Natural killer cell (primary cell): Measurements from ENCODE around the gene C4orf50. TPM values are rescaled to one million over a fixed set of nuclear protein-coding genes. Genes with fewer than 3 reads are reported as not detected.

Experiments
- ATAC-seq, 3 donors: fragments of 150-1000 bp in 2 of 3; fragments of 200-7000 bp in 1 of 3; cut with Tn5 transposase; 1 replicate in 1 of 3; 2 replicates in 2 of 3; pipeline ENCODE4 v1.10.0; 2021; ENCODE audit warnings: mild to moderate bottlenecking in 2 of 3, moderate library complexity in 2 of 3
- DNase-seq, 2 donors: peaks; one replicate each; pipeline versions ENCODE4 v3.0.0 to v3.0.0-alpha.2; 2013 to 2021; ENCODE audit warnings: mixed read lengths in 1 of 2
- H3K27ac ChIP-seq: one replicate; pipeline ENCODE4 v1.5.1; 2013; ENCODE audit warnings: mild to moderate bottlenecking, low read length
- H3K27me3 ChIP-seq: one replicate; pipeline ENCODE4 v1.6.1; 2013; ENCODE audit warnings: low read length; ENCODE audit not compliant: control insufficient read depth, insufficient read depth
- H3K36me3 ChIP-seq: one replicate; pipeline ENCODE4 v1.6.1; 2013; ENCODE audit warnings: low read length; ENCODE audit not compliant: control insufficient read depth, insufficient read depth
- H3K4me1 ChIP-seq: one replicate; pipeline ENCODE4 v1.6.1; 2013; ENCODE audit warnings: low read length; ENCODE audit not compliant: control insufficient read depth, insufficient read depth
- H3K4me3 ChIP-seq: one replicate; pipeline ENCODE4 v1.5.1; 2013; ENCODE audit warnings: low read length
- H3K9me3 ChIP-seq: one replicate; pipeline ENCODE4 v1.6.1; 2013; ENCODE audit warnings: low read length; ENCODE audit not compliant: control insufficient read depth, insufficient read depth
- H3K27ac Mint-ChIP-seq, 2 donors: one replicate each; pipeline ENCODE4 v1.8.0; 2022; ENCODE audit warnings: mild to moderate bottlenecking in 2 of 2, mixed read lengths in 2 of 2, moderate library complexity in 1 of 2
- H3K27me3 Mint-ChIP-seq, 2 donors: one replicate each; pipeline ENCODE4 v1.8.0; 2022; ENCODE audit warnings: low read depth in 2 of 2, mixed read lengths in 2 of 2
- H3K36me3 Mint-ChIP-seq: one replicate; pipeline ENCODE4 v1.8.0; 2022; ENCODE audit warnings: mixed read lengths
- H3K4me1 Mint-ChIP-seq, 2 donors: one replicate each; pipeline ENCODE4 v1.8.0; 2022; ENCODE audit warnings: mixed read lengths in 2 of 2
- H3K4me3 Mint-ChIP-seq: one replicate; pipeline ENCODE4 v1.8.0; 2022; ENCODE audit warnings: mild to moderate bottlenecking, moderate library complexity, mixed read lengths
- H3K9me3 Mint-ChIP-seq, 2 donors: one replicate each; pipeline ENCODE4 v1.8.0; 2022; ENCODE audit warnings: mixed read lengths in 2 of 2
- WGBS: methylation state at CpG from one replicate; pipeline ENCODE4 v1.1.7; 2013; ENCODE audit warnings: missing lambda C conversion rate; ENCODE audit not compliant: insufficient coverage; 5-methylcytosine and 5-hydroxymethylcytosine counted together
- intact Hi-C: fragments of 100-400 bp; cut with micrococcal nuclease; formaldehyde crosslinking; loops from one replicate; pipeline ENCODE4 v1.14.2; 2022
- total RNA-seq, 4 donors: library from RNA; stranded (reverse); fragments of 120-200 nt in 1 of 4; gene quantifications; one replicate each; pipeline versions ENCODE4 v1.2.3 to v1.2.4, GENCODE V29; 2013 to 2022
- TF ChIP-seq, protein P1 (sequence below): fragments of 200-600 bp; IDR thresholded peaks from one replicate; pipeline ENCODE4 v1.8.0; 2022; ENCODE audit warnings: antibody characterized with exemption

The C4orf50 gene
- total RNA-seq, 3 donors from 2014 or later (not counting 1 experiment from before 2014, with no cell fraction given) = 0.63 to 2.7 (median 1.8) TPM

DNA sequence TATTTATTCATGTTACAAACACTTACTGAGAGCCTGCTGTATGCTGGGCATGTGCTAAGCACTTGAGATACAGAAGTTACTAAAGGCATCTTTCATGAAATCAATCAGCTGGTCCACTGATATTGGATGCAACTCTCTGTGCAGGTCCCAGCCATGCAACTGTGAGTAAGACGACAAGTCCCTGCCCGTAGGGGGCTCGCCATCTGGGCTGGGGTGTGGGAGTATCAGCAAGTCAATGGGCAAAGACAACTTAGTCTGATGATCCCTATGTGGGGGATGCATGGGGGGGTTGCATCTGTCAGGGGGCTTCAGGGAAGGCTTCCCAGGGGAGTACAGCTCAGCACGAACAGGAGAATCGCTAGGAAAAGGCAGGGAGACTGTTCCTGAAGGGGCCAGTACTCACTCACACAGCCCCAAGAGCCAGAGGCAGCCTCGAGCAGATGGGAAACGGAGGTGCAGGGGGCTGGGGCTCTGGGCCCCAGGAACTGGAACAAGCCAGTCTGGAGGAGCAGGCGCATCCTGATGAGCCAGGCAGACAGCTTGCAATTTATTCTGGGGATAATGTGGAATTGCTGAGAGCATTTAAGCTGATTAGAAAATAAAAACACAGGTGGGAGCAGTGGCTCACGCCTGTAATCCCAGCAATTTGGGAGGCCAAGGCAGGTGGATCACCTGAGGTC is 165.6 kb downstream of the C4orf50 start:
- H3K27ac ChIP-seq = no peak overlapping the region
- Mint-ChIP-seq H3K36me3 (no peaks in the 10 kb centered on the region), H3K4me1 (no peaks in the 10 kb centered on the region), H3K4me3 (no peak overlapping the region), H3K27ac (no peak overlapping the region), H3K9me3 (no peaks in the 10 kb centered on the region), H3K27me3 (peaks cover 14 to 25% of the 10 kb centered on the region in 2 donors)
- 85% methylated on average over 9 of the region's 9 CpGs for WGBS
- no peak for ATAC-seq
- TF ChIP-seq, protein P1, sequence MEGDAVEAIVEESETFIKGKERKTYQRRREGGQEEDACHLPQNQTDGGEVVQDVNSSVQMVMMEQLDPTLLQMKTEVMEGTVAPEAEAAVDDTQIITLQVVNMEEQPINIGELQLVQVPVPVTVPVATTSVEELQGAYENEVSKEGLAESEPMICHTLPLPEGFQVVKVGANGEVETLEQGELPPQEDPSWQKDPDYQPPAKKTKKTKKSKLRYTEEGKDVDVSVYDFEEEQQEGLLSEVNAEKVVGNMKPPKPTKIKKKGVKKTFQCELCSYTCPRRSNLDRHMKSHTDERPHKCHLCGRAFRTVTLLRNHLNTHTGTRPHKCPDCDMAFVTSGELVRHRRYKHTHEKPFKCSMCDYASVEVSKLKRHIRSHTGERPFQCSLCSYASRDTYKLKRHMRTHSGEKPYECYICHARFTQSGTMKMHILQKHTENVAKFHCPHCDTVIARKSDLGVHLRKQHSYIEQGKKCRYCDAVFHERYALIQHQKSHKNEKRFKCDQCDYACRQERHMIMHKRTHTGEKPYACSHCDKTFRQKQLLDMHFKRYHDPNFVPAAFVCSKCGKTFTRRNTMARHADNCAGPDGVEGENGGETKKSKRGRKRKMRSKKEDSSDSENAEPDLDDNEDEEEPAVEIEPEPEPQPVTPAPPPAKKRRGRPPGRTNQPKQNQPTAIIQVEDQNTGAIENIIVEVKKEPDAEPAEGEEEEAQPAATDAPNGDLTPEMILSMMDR = no peak
- no peak for DNase-seq
- no peaks in the 10 kb centered on the region for H3K36me3 ChIP-seq
- no peak overlapping the region for H3K4me3 ChIP-seq
- H3K4me1 ChIP-seq = no peaks in the 10 kb centered on the region
- H3K27me3 ChIP-seq = no peaks in the 10 kb centered on the region
- no peaks in the 10 kb centered on the region for H3K9me3 ChIP-seq
- intact Hi-C loops = no loop called here

DNA sequence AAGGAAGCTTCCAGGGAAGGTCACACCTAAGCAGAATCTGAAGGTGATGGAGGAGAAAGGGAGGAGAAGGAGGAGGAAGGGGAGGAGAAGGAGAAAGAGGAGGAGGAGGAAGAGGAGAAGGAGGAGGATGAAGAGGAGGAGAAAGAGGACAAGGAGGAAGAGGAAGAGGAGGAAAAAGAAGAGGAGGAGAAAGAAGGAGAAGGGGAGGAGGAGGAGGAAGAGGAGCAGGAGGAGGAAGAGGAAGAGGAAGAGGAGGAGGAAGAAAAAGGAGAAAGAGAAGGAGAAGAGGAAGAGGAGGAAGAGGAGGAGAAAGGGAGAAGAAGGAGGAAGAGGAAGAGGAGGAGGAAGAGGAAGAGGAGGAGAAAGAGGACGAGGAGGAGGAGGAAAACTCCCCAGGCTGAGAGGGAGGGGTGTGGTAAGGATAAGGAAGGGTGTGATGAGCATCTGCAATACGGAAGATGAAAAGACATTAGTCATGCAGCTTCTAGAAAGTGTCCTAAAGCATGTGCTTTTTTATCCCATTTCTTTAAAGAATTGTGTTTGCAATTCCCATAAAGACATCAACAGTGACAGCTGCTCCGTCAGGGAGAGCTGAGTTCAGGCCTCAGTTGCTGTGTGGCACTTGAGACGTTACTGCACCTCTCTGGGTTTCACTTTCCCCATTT is 166.5 kb downstream of the C4orf50 start:
- H3K4me3 Mint-ChIP-seq = no peak overlapping the region
- Histone ChIP-seq H3K4me1 (no peaks in the 10 kb centered on the region), H3K4me3 (no peak overlapping the region), H3K27ac (no peak overlapping the region), H3K9me3 (no peaks in the 10 kb centered on the region), H3K36me3 (no peaks in the 10 kb centered on the region), H3K27me3 (no peaks in the 10 kb centered on the region)
- DNase-seq = no peak
- no peaks in the 10 kb centered on the region for H3K36me3 Mint-ChIP-seq
- 67% methylated on average over 4 of the region's 4 CpGs for WGBS
- H3K4me1 Mint-ChIP-seq = no peaks in the 10 kb centered on the region
- TF ChIP-seq, protein P1 = no peak
- ATAC-seq = no peak
- no peak overlapping the region for H3K27ac Mint-ChIP-seq
- intact Hi-C loops = no loop called here
- peaks cover 14 to 25% of the 10 kb centered on the region in 2 donors for H3K27me3 Mint-ChIP-seq
- no peaks in the 10 kb centered on the region for H3K9me3 Mint-ChIP-seq

Other genes starting within 250 kb of the C4orf50 start
- gene CRMP1, start 125.3 kb downstream of the C4orf50 start, total RNA-seq = not detected
- 10 to 100 TPM in 2 of 3 donors, 1 to 10 TPM in 1; 8.8 to 21.8 (median 16.4) TPM for gene JAKMIP1, start 182.1 kb upstream of the C4orf50 start, total RNA-seq